A549 (cell line): Measurements from ENCODE around the gene CTDP1.

Source experiments
- CEBPB ChIP-seq, 2 experiments: fragments of >200 bp in 1 of 2; sonication (Bioruptor Twin) in 1 of 2; formaldehyde crosslinking in 1 of 2; IDR thresholded peaks; 2 replicates each; pipeline ENCODE4 v1.6.1; 2012 to 2016
- EP300 ChIP-seq, 2 experiments: fragments of >200 bp; sonication (Bioruptor Twin); formaldehyde crosslinking; IDR thresholded peaks; 2 replicates in 1 of 2; 3 replicates in 1 of 2; pipeline ENCODE4 v1.6.1; 2016 to 2017
- ESRRA ChIP-seq: fragments of 150-350 bp; IDR thresholded peaks from 2 replicates; pipeline ENCODE4 v1.6.1; 2014; ENCODE audit warnings: mild to moderate bottlenecking, low read length, borderline replicate concordance
- PBX3 ChIP-seq: IDR thresholded peaks from 2 replicates; pipeline ENCODE4 v1.6.1; 2012
- POLR2A ChIP-seq: IDR thresholded peaks from 2 replicates; pipeline ENCODE4 v1.6.1; 2012; ENCODE audit warnings: mild to moderate bottlenecking, low read length
- RAD21 ChIP-seq, 2 experiments: fragments of >200 bp in 1 of 2; sonication (Bioruptor Twin) in 1 of 2; formaldehyde crosslinking in 1 of 2; IDR thresholded peaks in 1 of 2; conservative IDR thresholded peaks in 1 of 2; 2 replicates in 1 of 2; 3 replicates in 1 of 2; pipeline ENCODE4 v1.6.1; 2012 to 2018; ENCODE audit warnings: inconsistent platforms in 1 of 2
- SMC3 ChIP-seq: fragments of >200 bp; sonication (Bioruptor Twin); formaldehyde crosslinking; IDR thresholded peaks from 3 replicates; pipeline ENCODE4 v1.6.1; 2018; ENCODE audit warnings: inconsistent platforms
- USF2 ChIP-seq: fragments of 450-650 bp; IDR thresholded peaks from 2 replicates; pipeline ENCODE4 v1.6.1; 2014; ENCODE audit warnings: antibody characterized with exemption
- ZFP36 ChIP-seq: fragments of 450-650 bp; IDR thresholded peaks from 2 replicates; pipeline ENCODE4 v1.6.1; 2014; ENCODE audit warnings: borderline replicate concordance; ENCODE audit not compliant: partially characterized antibody
- TF ChIP-seq, protein P1 (sequence below): fragments of >200 bp; sonication (Bioruptor Twin); formaldehyde crosslinking; IDR thresholded peaks from 3 replicates; pipeline ENCODE4 v1.5.1; 2016
- TF ChIP-seq, protein P2 (sequence below): fragments of 200-600 bp; sonication (generic); IDR thresholded peaks from 2 replicates; pipeline ENCODE4 v1.6.1; 2016; ENCODE audit warnings: antibody characterized with exemption, mild to moderate bottlenecking, moderate library complexity

DNA sequence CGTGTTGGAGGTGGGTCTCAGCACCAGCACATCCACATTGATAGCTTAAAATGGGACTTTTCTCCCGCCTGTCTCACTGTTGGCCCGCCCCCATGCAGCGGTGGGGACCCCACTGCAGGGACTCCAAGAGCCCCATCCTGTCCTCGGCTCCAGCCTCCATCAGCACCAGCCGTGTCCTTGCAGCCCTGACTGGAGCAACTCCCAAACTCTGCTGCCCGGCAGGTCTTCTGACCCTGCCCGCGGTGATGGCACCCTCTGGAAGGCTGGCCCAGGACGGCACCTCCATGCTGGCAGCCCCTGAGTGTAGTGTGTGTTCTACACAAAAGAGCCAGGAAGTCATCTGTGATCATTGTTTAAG lies 76.5 kb downstream of the CTDP1 start:
- TF ChIP-seq EP300 (IDR thresholded peaks at IDR 0.05), result no peak
- no peak for TF ChIP-seq ZFP36
- TF ChIP-seq, protein P1, sequence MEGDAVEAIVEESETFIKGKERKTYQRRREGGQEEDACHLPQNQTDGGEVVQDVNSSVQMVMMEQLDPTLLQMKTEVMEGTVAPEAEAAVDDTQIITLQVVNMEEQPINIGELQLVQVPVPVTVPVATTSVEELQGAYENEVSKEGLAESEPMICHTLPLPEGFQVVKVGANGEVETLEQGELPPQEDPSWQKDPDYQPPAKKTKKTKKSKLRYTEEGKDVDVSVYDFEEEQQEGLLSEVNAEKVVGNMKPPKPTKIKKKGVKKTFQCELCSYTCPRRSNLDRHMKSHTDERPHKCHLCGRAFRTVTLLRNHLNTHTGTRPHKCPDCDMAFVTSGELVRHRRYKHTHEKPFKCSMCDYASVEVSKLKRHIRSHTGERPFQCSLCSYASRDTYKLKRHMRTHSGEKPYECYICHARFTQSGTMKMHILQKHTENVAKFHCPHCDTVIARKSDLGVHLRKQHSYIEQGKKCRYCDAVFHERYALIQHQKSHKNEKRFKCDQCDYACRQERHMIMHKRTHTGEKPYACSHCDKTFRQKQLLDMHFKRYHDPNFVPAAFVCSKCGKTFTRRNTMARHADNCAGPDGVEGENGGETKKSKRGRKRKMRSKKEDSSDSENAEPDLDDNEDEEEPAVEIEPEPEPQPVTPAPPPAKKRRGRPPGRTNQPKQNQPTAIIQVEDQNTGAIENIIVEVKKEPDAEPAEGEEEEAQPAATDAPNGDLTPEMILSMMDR, result no peak
- no peak for TF ChIP-seq RAD21 (conservative IDR thresholded peaks at IDR 0.05 in 1 of 2, IDR thresholded peaks at IDR 0.05 in 1 of 2)
- TF ChIP-seq, protein P2, sequence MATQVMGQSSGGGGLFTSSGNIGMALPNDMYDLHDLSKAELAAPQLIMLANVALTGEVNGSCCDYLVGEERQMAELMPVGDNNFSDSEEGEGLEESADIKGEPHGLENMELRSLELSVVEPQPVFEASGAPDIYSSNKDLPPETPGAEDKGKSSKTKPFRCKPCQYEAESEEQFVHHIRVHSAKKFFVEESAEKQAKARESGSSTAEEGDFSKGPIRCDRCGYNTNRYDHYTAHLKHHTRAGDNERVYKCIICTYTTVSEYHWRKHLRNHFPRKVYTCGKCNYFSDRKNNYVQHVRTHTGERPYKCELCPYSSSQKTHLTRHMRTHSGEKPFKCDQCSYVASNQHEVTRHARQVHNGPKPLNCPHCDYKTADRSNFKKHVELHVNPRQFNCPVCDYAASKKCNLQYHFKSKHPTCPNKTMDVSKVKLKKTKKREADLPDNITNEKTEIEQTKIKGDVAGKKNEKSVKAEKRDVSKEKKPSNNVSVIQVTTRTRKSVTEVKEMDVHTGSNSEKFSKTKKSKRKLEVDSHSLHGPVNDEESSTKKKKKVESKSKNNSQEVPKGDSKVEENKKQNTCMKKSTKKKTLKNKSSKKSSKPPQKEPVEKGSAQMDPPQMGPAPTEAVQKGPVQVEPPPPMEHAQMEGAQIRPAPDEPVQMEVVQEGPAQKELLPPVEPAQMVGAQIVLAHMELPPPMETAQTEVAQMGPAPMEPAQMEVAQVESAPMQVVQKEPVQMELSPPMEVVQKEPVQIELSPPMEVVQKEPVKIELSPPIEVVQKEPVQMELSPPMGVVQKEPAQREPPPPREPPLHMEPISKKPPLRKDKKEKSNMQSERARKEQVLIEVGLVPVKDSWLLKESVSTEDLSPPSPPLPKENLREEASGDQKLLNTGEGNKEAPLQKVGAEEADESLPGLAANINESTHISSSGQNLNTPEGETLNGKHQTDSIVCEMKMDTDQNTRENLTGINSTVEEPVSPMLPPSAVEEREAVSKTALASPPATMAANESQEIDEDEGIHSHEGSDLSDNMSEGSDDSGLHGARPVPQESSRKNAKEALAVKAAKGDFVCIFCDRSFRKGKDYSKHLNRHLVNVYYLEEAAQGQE, result no peak
- no peak for TF ChIP-seq CEBPB (IDR thresholded peaks at IDR 0.05)
- TF ChIP-seq USF2, result no peak
- TF ChIP-seq SMC3, result no peak
- TF ChIP-seq ESRRA, result no peak
- no peak for TF ChIP-seq PBX3
- TF ChIP-seq POLR2A, result no peak
